K562 (cell line): ENCODE results near the gene ZNF275. TPM values are rescaled to one million over a fixed set of nuclear protein-coding genes. Genes with fewer than 3 reads are reported as not detected.

Source experiments
- ETV6 ChIP-seq, 3 experiments: fragments of 150-350 bp in 1 of 3; sonication (generic) in 1 of 3; formaldehyde crosslinking in 1 of 3; IDR thresholded peaks; 2 replicates each; pipeline versions ENCODE4 v1.6.1 to v1.8.0; 2014 to 2022; ENCODE audit warnings: borderline replicate concordance in 2 of 3, low read depth in 2 of 3, antibody characterized with exemption in 1 of 3, low read length in 1 of 3, mild to moderate bottlenecking in 1 of 3, missing genetic modification reagents in 1 of 3
- EZH2 ChIP-seq: IDR thresholded peaks from 2 replicates; pipeline ENCODE4 v1.6.1; 2012; ENCODE audit warnings: low read depth, mild to moderate bottlenecking, inconsistent platforms, low read length, borderline replicate concordance
- MYNN ChIP-seq, 2 experiments: sonication (generic); formaldehyde crosslinking in 1 of 2; IDR thresholded peaks; 2 replicates each; pipeline versions ENCODE4 v1.5.0 to v1.6.1; 2016 to 2020; ENCODE audit warnings: antibody characterized with exemption in 1 of 2, missing genetic modification reagents in 1 of 2
- RBBP5 ChIP-seq: fragments of 200-600 bp; sonication (generic); IDR thresholded peaks from 2 replicates; pipeline ENCODE4 v1.6.1; 2012; ENCODE audit warnings: borderline replicate concordance, mild to moderate bottlenecking, low read length, control low read depth, inconsistent platforms; ENCODE audit not compliant: insufficient read depth, poor library complexity, severe bottlenecking
- RBM14 ChIP-seq: fragments of 200-400 bp; formaldehyde crosslinking; IDR thresholded peaks from 2 replicates; pipeline ENCODE4 v1.6.1; 2018; ENCODE audit warnings: low read depth, mild to moderate bottlenecking, low read length, moderate library complexity, borderline replicate concordance; ENCODE audit not compliant: insufficient read depth
- SMARCC2 ChIP-seq: fragments of 450-650 bp; IDR thresholded peaks from 2 replicates; pipeline ENCODE4 v1.6.1; 2017; ENCODE audit warnings: antibody characterized with exemption, moderate library complexity, mild to moderate bottlenecking, low read depth
- ZKSCAN3 ChIP-seq: fragments of 250-450 bp; sonication (Bioruptor Pico); IDR thresholded peaks from 2 replicates; pipeline ENCODE4 v1.4.0; 2020
- ZSCAN29 ChIP-seq: fragments of 450-650 bp; IDR thresholded peaks from 2 replicates; pipeline ENCODE4 v1.6.1; 2017
- polyA plus RNA-seq, 8 experiments: library from polyadenylated mRNA; depleted of rRNA in 4 of 8; stranded (reverse) in 5 of 8; unstranded in 3 of 8; fragments of >200 nt; fragmentation: Nextera tagmentation in 2 of 8; fragmentation: Illumina TruSeq in 1 of 8; extraction: Ambion mirVana in 2 of 8; extraction: Trizol in 1 of 8; gene quantifications; 2 replicates each; pipeline versions ENCODE4 v1.2.1 to v1.2.3, GENCODE V29; 2011 to 2014; ENCODE audit warnings: inconsistent platforms in 1 of 8, missing spikeins in 1 of 8
- total RNA-seq, 7 experiments: library from RNA; depleted of rRNA in 6 of 7; stranded (reverse); fragments of >200 nt in 6 of 7; fragmentation: Illumina TruSeq in 2 of 7; extraction: Trizol in 2 of 7; gene quantifications; 2 replicates each; pipeline versions ENCODE4 v1.2.1 to v1.2.3, GENCODE V29; 2011 to 2021; ENCODE audit warnings: low replicate concordance in 1 of 7
- TF ChIP-seq, protein P1 (sequence below), 2 experiments: IDR thresholded peaks; 2 replicates each; pipeline ENCODE4 v1.6.1; 2012; ENCODE audit warnings: improper control_type of control experiment in 2 of 2, low read depth in 2 of 2, low read length in 2 of 2, borderline replicate concordance in 1 of 2
- TF ChIP-seq, protein P2 (sequence below): fragments of 450-650 bp; IDR thresholded peaks from 2 replicates; pipeline ENCODE4 v1.7.0; 2016; ENCODE audit warnings: borderline replicate concordance
- TF ChIP-seq, protein P3 (sequence below): fragments of 450-650 bp; formaldehyde crosslinking; IDR thresholded peaks from 2 replicates; pipeline ENCODE4 v1.4.0; 2020; ENCODE audit warnings: mild to moderate bottlenecking

The ZNF275 gene
- total and polyA plus RNA-seq, 9 of the 15 experiments (the other 6 are each of a cell fraction or from before 2014, with no cell fraction given), result 2.1 to 19.1 (median 12.0) TPM

DNA sequence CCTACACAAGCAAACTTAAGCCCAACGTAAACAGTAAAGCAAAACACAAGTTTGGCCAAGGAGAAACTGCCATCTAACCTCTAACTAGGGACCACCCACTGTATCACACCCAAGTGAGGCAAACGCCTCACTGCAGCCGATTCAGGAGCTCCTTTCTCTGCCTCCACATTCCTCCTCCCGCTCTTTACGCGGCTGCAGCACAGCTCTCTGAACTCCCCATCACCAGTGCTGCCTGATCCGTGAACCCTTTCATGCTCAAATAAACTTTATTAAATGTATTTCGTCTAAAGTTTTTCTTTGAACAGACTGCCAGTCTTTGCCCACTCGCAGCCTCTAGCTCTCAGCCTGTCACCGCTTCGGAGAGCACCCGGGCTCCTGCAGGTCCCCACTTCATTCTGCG, 60.7 kb downstream of the ZNF275 start (continued):
- TF ChIP-seq, protein P1, sequence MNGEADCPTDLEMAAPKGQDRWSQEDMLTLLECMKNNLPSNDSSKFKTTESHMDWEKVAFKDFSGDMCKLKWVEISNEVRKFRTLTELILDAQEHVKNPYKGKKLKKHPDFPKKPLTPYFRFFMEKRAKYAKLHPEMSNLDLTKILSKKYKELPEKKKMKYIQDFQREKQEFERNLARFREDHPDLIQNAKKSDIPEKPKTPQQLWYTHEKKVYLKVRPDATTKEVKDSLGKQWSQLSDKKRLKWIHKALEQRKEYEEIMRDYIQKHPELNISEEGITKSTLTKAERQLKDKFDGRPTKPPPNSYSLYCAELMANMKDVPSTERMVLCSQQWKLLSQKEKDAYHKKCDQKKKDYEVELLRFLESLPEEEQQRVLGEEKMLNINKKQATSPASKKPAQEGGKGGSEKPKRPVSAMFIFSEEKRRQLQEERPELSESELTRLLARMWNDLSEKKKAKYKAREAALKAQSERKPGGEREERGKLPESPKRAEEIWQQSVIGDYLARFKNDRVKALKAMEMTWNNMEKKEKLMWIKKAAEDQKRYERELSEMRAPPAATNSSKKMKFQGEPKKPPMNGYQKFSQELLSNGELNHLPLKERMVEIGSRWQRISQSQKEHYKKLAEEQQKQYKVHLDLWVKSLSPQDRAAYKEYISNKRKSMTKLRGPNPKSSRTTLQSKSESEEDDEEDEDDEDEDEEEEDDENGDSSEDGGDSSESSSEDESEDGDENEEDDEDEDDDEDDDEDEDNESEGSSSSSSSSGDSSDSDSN (IDR thresholded peaks at IDR 0.05; ENCODE audit: borderline replicate concordance in 1 of 2, low read depth in 2 of 2, low read length in 2 of 2), result no peak
- TF ChIP-seq, protein P2, sequence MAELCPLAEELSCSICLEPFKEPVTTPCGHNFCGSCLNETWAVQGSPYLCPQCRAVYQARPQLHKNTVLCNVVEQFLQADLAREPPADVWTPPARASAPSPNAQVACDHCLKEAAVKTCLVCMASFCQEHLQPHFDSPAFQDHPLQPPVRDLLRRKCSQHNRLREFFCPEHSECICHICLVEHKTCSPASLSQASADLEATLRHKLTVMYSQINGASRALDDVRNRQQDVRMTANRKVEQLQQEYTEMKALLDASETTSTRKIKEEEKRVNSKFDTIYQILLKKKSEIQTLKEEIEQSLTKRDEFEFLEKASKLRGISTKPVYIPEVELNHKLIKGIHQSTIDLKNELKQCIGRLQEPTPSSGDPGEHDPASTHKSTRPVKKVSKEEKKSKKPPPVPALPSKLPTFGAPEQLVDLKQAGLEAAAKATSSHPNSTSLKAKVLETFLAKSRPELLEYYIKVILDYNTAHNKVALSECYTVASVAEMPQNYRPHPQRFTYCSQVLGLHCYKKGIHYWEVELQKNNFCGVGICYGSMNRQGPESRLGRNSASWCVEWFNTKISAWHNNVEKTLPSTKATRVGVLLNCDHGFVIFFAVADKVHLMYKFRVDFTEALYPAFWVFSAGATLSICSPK, result no peak
- no peak for TF ChIP-seq ZKSCAN3 (CRISPR knock-in tag)
- TF ChIP-seq RBBP5, result no peak
- no peak for TF ChIP-seq SMARCC2
- TF ChIP-seq RBM14, result no peak
- TF ChIP-seq, protein P3, sequence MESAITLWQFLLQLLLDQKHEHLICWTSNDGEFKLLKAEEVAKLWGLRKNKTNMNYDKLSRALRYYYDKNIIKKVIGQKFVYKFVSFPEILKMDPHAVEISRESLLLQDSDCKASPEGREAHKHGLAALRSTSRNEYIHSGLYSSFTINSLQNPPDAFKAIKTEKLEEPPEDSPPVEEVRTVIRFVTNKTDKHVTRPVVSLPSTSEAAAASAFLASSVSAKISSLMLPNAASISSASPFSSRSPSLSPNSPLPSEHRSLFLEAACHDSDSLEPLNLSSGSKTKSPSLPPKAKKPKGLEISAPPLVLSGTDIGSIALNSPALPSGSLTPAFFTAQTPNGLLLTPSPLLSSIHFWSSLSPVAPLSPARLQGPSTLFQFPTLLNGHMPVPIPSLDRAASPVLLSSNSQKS (CRISPR knock-in tag), result no peak
- no peak for TF ChIP-seq ETV6 (IDR thresholded peaks at IDR 0.05; ENCODE audit: borderline replicate concordance in 1 of 2, low read depth in 2 of 2, low read length in 1 of 2)
- no peak for TF ChIP-seq ETV6 (CRISPR knock-in tag; IDR thresholded peaks at IDR 0.05; ENCODE audit: borderline replicate concordance)
- TF ChIP-seq ZSCAN29, result no peak
- TF ChIP-seq EZH2, result no peak
- TF ChIP-seq MYNN (IDR thresholded peaks at IDR 0.05), result no peak
- no peak for TF ChIP-seq MYNN (CRISPR knock-in tag; IDR thresholded peaks at IDR 0.05)
